HUES48 (cell line): ENCODE data around the gene MPPE1.

Experiments used
- H3K27ac ChIP-seq: one replicate; pipeline ENCODE4 v1.7.0; 2013; ENCODE audit warnings: low read depth, low read length, inconsistent platforms
- H3K27me3 ChIP-seq: 2 replicates; pipeline ENCODE4 v1.6.1; 2013; ENCODE audit warnings: mild to moderate bottlenecking, low read length; ENCODE audit not compliant: control insufficient read depth, insufficient read depth
- H3K36me3 ChIP-seq: 2 replicates; pipeline ENCODE4 v1.6.1; 2013; ENCODE audit warnings: low read length; ENCODE audit not compliant: control insufficient read depth, insufficient read depth
- H3K4me1 ChIP-seq: 2 replicates; pipeline ENCODE4 v1.6.1; 2013; ENCODE audit warnings: mild to moderate bottlenecking, low read length; ENCODE audit not compliant: control insufficient read depth, insufficient read depth
- H3K4me3 ChIP-seq: 2 replicates; pipeline ENCODE4 v1.5.1; 2013; ENCODE audit warnings: mild to moderate bottlenecking, low read depth, low read length
- H3K9ac ChIP-seq: 2 replicates; pipeline ENCODE4 v1.6.1; 2013; ENCODE audit warnings: mild to moderate bottlenecking, low read depth, low read length, moderate library complexity
- H3K9me3 ChIP-seq: 2 replicates; pipeline ENCODE4 v1.6.1; 2013; ENCODE audit warnings: low read length; ENCODE audit not compliant: control insufficient read depth, insufficient read depth

MPPE1 gene

DNA sequence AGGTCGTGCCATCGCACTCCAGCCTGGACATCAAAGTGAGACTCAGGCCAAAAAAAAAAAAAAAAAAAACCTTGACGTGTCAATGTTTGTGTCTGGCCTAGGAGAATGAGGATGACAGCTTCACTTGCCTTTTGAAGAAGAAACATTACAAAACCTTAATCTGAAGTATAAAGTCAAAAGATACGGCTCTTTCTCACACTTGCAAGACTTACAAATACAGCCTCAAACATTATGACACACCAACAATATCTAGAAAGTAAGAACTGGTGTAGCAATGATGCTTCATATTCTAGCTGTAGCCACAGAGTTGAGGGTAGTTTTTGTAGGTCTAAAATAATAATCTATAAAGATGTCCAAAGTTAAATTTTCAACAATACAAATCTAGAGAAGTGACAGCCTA is 25.5 kb downstream of the MPPE1 start:
- Histone ChIP-seq H3K27ac (no peak overlapping the region), H3K4me1 (peaks cover 8% of the 10 kb centered on the region; the same call in 1 of the 2 replicates), H3K9ac (no peak overlapping the region), H3K36me3 (peaks cover 11% of the 10 kb centered on the region), H3K9me3 (no peaks in the 10 kb centered on the region), H3K4me3 (no peak overlapping the region), H3K27me3 (no peaks in the 10 kb centered on the region)

GRCh38 chr18:11880586-11881304 is 27.4 kb downstream of the MPPE1 start:
- H3K27ac ChIP-seq: no peak overlapping the region
- no peak overlapping the region for H3K4me3 ChIP-seq
- H3K27me3 ChIP-seq: no peaks in the 10 kb centered on the region
- H3K4me1 ChIP-seq: peaks cover 8% of the 10 kb centered on the region; the same call in 1 of the 2 replicates
- no peaks in the 10 kb centered on the region for H3K9me3 ChIP-seq
- H3K9ac ChIP-seq: no peak overlapping the region
- peaks cover 11% of the 10 kb centered on the region for H3K36me3 ChIP-seq

DNA sequence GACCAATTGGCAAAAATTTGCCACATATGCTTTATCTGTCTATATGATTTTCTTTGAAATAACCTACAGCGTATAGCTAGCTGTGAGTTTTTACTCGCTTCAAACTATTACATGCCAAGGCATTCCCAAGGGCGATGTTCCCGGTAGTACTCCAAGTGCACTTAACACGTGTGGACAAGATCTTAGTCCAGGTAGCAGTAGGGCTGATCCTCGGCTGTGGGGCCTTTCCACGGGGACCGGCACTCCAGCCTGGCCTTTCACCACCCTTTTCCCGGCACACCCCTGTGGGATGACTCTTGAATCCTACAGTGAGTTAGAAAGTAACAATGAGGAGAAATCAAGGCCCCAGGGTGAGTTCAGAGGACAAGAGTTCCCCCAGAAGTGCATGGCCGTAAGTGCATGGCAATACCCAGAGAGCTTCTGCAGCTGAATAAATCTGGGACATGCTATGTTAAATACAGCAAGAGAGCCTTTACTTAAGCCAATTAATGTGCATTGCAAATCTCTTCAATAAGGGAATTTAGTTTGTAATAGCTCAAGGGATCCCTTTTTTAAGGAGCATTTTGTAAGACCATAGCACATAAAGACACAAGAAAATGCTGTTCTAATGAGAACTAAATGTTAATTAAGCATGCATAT is 30.5 kb downstream of the MPPE1 start:
- H3K36me3 ChIP-seq: no peaks in the 10 kb centered on the region
- no peaks in the 10 kb centered on the region for H3K9me3 ChIP-seq
- peaks cover 8% of the 10 kb centered on the region; the same call in 1 of the 2 replicates for H3K4me1 ChIP-seq
- H3K4me3 ChIP-seq: no peak overlapping the region
- no peaks in the 10 kb centered on the region for H3K27me3 ChIP-seq
- H3K9ac ChIP-seq: no peak overlapping the region
- H3K27ac ChIP-seq: no peak overlapping the region

GRCh38 chr18:11874676-11875075 is 33.4 kb downstream of the MPPE1 start:
- Histone ChIP-seq H3K9me3 (no peaks in the 10 kb centered on the region), H3K36me3 (no peaks in the 10 kb centered on the region), H3K27ac (no peak overlapping the region), H3K4me1 (peaks cover 8% of the 10 kb centered on the region; the same call in 1 of the 2 replicates), H3K4me3 (no peak overlapping the region), H3K9ac (no peak overlapping the region), H3K27me3 (no peaks in the 10 kb centered on the region)

DNA sequence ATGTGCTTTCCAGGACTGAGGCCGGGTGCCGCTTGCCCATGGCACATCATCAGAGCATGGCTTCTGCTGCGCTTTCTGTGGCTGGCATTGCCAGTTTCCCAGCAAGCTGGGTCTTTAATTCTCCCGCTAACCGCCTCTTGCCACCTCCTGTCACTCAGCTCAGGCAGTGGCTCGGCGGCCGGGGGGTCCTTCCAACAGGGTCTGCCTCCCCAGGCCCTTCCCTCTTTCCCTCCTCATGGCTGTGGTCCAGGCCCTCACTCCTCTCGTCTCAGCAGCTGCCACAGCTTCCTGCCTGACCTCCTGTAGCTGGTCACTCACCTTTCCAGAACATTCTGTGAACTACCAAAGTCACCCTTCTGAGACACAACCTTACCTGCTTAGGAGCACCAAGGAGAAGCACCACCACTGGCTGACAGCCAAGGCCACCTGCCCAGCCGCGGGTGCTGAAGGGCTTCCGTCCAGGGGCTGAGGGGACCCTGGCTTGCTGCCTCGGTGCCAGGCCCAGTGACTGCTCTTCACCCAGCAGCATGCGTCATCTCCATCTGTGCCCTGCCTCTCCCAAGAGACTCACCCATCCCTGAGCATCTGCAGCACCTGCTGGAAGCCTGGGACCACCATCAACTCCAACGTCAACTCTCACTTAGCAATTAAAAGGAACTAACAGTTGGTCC is 34.3 kb downstream of the MPPE1 start:
- Histone ChIP-seq H3K9me3 (no peaks in the 10 kb centered on the region), H3K36me3 (0 out of 2 replicates have a peak, but pooled peaks cover under 1% of the 10 kb centered on the region), H3K4me3 (no peak overlapping the region), H3K27me3 (no peaks in the 10 kb centered on the region), H3K4me1 (peaks cover 8% of the 10 kb centered on the region; the same call in 1 of the 2 replicates), H3K9ac (no peak overlapping the region), H3K27ac (no peak overlapping the region)

- Histone ChIP-seq H3K27me3 (no peaks in the 10 kb centered on the region), H3K27ac (no peak overlapping the region), H3K4me3 (no peak overlapping the region), H3K4me1 (peaks cover 9% of the 10 kb centered on the region), H3K9ac (no peak overlapping the region), H3K9me3 (no peaks in the 10 kb centered on the region), H3K36me3 (0 out of 2 replicates have a peak, but pooled peaks cover 2% of the 10 kb centered on the region)
Observed at GRCh38 chr18:11872479-11873136, 35.5 kb downstream of the MPPE1 start.

DNA sequence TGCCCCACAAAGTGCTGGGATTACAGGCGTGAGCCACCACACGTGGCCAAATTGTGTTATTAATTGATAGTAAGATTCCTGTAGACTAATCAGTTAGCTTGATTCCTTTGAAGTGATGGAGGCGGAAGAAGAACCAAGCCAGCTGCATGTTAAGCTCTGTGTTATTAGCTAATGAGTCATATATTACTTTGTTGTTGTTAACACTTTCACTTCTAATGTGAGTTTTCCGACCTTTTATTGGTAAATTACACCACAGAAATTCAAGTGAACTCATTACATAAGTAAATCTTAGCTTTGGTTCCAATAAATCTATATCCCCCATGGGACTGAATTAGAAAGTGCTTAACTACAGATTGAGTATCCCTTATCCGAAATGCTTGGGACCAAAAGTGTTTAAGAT is 36.6 kb downstream of the MPPE1 start:
- H3K27me3 ChIP-seq: no peaks in the 10 kb centered on the region
- H3K4me3 ChIP-seq: no peak overlapping the region
- H3K4me1 ChIP-seq: peaks cover 6% of the 10 kb centered on the region
- H3K9me3 ChIP-seq: no peaks in the 10 kb centered on the region
- H3K27ac ChIP-seq: no peak overlapping the region
- H3K9ac ChIP-seq: no peak overlapping the region
- H3K36me3 ChIP-seq: 0 out of 2 replicates have a peak, but pooled peaks cover 2% of the 10 kb centered on the region

- no peaks in the 10 kb centered on the region for H3K9me3 ChIP-seq
- no peak overlapping the region for H3K27ac ChIP-seq
- H3K4me3 ChIP-seq: no peak overlapping the region
- 0 out of 2 replicates have a peak, but pooled peaks cover 2% of the 10 kb centered on the region for H3K36me3 ChIP-seq
- no peak overlapping the region for H3K9ac ChIP-seq
- H3K27me3 ChIP-seq: no peaks in the 10 kb centered on the region
- peaks cover 6% of the 10 kb centered on the region for H3K4me1 ChIP-seq
Observed at GRCh38 chr18:11868230-11868629, 39.9 kb downstream of the MPPE1 start.

DNA sequence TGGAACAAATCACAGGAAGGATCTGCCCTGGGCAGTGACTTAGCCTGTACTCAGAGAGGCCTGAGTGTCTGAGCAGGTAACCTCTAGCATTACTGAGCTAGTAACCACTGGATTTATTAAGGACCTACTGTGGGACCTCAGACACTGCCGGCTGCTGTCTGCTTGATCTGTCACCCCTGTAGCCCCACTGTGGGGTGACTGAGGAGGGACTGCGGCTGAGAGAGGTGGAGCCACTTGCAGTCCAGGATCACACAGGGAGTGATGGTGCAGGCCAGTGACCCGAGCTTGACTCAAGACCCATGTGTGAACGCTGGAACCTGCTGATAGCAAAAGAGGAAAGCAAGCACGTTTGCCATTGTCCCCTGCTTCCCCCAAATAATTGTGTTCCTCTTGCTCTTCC is 41.4 kb downstream of the MPPE1 start:
- Histone ChIP-seq H3K9me3 (no peaks in the 10 kb centered on the region), H3K9ac (no peak overlapping the region), H3K27me3 (no peaks in the 10 kb centered on the region), H3K4me3 (no peak overlapping the region), H3K4me1 (peaks cover 6% of the 10 kb centered on the region), H3K36me3 (0 out of 2 replicates have a peak, but pooled peaks cover 2% of the 10 kb centered on the region), H3K27ac (no peak overlapping the region)

DNA sequence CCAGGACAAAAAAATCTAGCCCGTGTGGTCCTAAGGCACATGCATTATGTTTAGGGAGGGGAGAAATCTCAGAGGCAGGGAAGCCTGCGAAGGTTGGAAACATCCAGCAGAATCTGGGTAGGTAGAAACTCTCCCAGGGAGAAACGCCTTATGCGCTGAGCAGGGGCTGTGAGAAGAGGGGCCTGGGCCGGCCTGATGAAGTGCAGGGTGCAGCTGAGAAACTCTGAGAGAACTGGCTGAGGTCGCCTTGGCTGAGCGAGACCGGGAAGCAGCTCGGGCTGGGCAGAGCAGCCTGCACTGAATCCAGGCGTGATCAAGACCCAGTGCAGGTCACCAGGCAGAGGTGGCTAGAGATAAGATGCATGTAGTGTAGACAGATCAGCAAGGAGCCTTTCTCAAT is 41.8 kb downstream of the MPPE1 start:
- H3K4me3 ChIP-seq: no peak overlapping the region
- 0 out of 2 replicates have a peak, but pooled peaks cover 2% of the 10 kb centered on the region for H3K36me3 ChIP-seq

More for the DNA sequence above, 41.8 kb downstream of the MPPE1 start:
- Histone ChIP-seq H3K9ac (no peak overlapping the region), H3K27ac (no peak overlapping the region), H3K4me1 (peaks cover 6% of the 10 kb centered on the region), H3K27me3 (no peaks in the 10 kb centered on the region), H3K9me3 (no peaks in the 10 kb centered on the region)
